Lung (tissue), 12 donors: Measurements from ENCODE around the gene TMEM176A. TPM values are rescaled to one million over a fixed set of nuclear protein-coding genes. Genes with fewer than 3 reads are reported as not detected.

Experiments used
- ATAC-seq: fragments of 200-7000 bp; cut with Tn5 transposase; one replicate; pipeline ENCODE4 v1.9.1; 2020; ENCODE audit warnings: moderate number of reproducible peaks; ENCODE audit not compliant: insufficient read depth, low FRiP score
- DNase-seq, 3 donors: peaks; one replicate each; pipeline ENCODE4 v3.0.0-alpha.2; 2013 to 2017
- H3K27ac ChIP-seq, 2 donors: one replicate each; pipeline ENCODE4 v1.5.1; 2013; ENCODE audit warnings: mild to moderate bottlenecking in 2 of 2, moderate library complexity in 2 of 2, control low read depth in 1 of 2, inconsistent platforms in 1 of 2, low read depth in 1 of 2, low read length in 1 of 2
- H3K27me3 ChIP-seq, 3 donors: one replicate each; pipeline ENCODE4 v1.5.1; 2013; ENCODE audit warnings: low read length in 2 of 3; ENCODE audit not compliant: control insufficient read depth in 3 of 3, insufficient read depth in 3 of 3
- H3K36me3 ChIP-seq, 4 donors: one replicate each; pipeline ENCODE4 v1.5.1; 2013; ENCODE audit warnings: low read length in 4 of 4, mild to moderate bottlenecking in 1 of 4, moderate library complexity in 1 of 4; ENCODE audit not compliant: control insufficient read depth in 4 of 4, insufficient read depth in 4 of 4
- H3K4me1 ChIP-seq, 5 donors: one replicate each; pipeline ENCODE4 v1.5.1; 2013; ENCODE audit warnings: low read length in 5 of 5, mild to moderate bottlenecking in 2 of 5, moderate library complexity in 1 of 5; ENCODE audit not compliant: control insufficient read depth in 5 of 5, insufficient read depth in 5 of 5
- H3K4me3 ChIP-seq: one replicate; pipeline ENCODE4 v1.5.1; 2013; ENCODE audit warnings: mild to moderate bottlenecking, control low read depth, moderate library complexity
- H3K9ac ChIP-seq, 2 donors: one replicate each; pipeline ENCODE4 v1.5.1; 2013; ENCODE audit warnings: low read length in 2 of 2, control low read depth in 1 of 2; ENCODE audit not compliant: insufficient read depth in 1 of 2
- H3K9me3 ChIP-seq, 4 donors: one replicate each; pipeline ENCODE4 v1.5.1; 2013; ENCODE audit warnings: low read length in 3 of 4, mild to moderate bottlenecking in 1 of 4, moderate library complexity in 1 of 4; ENCODE audit not compliant: control insufficient read depth in 4 of 4, insufficient read depth in 3 of 4
- CTCF ChIP-seq: IDR thresholded peaks from 2 replicates; pipeline ENCODE4 v1.5.1; 2012; ENCODE audit warnings: mild to moderate bottlenecking; ENCODE audit errors: control extremely low read depth, extremely low read depth
- WGBS, 2 donors: extraction: QIAGEN DNeasy Blood & Tissue Kit; methylation state at CpG; one replicate each; pipeline ENCODE4 v1.1.7; 2013; 5-methylcytosine and 5-hydroxymethylcytosine counted together
- polyA plus RNA-seq, 2 donors: library from polyadenylated mRNA; stranded (reverse); fragments of 200-250 nt; gene quantifications; one replicate each; pipeline ENCODE4 v1.2.1, GENCODE V29; 2013
- total RNA-seq, 2 donors: library from RNA; depleted of rRNA in 1 of 2; stranded (reverse); fragments of >200 nt in 1 of 2; gene quantifications; one replicate each; pipeline ENCODE4 v1.2.1, GENCODE V29; 2014 to 2021
- donor health status: control.
- donor health status: control.
- donor health status: Bipolar disorder and iron deficiency.
- donor health status: healthy.
- donor health status: DM: yes; HTN: yes; CAD: no.

Gene TMEM176A
- total and polyA plus RNA-seq, 4 donors: 18.3 to 33.1 (median 23.3) TPM

- H3K4me3 ChIP-seq: no peak overlapping the region
- H3K27ac ChIP-seq: no peak overlapping the region
- ATAC-seq (no peak), DNase-seq (no peak)
- WGBS, 2 donors: 91 to 95% methylated on average over 3 of the region's 3 CpGs
- no peak for TF ChIP-seq CTCF
- H3K27me3 ChIP-seq: no peaks in the 10 kb centered on the region
- peaks cover 0 to 7% (median 0%) of the 10 kb centered on the region in 4 donors for H3K9me3 ChIP-seq
- H3K9ac ChIP-seq: no peak overlapping the region
- no peaks in the 10 kb centered on the region for H3K36me3 ChIP-seq
- H3K4me1 ChIP-seq: peaks cover 0 to 13% (median 0%) of the 10 kb centered on the region in 5 donors
These were observed 41.4 kb downstream of the TMEM176A start for GRCh38 chr7:150842018-150842417.

DNA sequence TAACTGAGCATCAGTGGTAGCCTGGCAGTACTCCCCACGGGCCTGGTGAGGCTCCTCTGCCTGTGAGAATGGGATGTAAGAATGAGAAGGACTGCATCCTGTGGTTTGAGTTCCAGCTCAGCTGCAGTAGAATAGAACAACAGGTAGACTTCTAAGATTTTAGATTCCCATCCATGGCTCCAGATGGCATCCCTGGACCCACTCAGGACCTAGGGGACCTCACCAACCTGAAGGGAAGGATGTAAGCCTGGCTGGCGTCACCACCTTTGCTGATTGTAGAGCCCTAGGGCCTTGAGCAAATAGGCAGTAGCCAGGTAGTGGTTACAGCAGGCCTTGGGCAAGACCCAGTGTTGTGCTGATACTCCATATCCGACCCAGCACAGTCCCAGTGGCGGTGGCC lies 42.1 kb downstream of the TMEM176A start:
- WGBS, 2 donors: 81 to 86% methylated on average over 4 of the region's 4 CpGs
- Histone ChIP-seq H3K4me1 (peaks cover 0 to 13% (median 0%) of the 10 kb centered on the region in 5 donors), H3K27me3 (no peaks in the 10 kb centered on the region), H3K9me3 (peaks cover 0 to 7% (median 0%) of the 10 kb centered on the region in 4 donors), H3K4me3 (no peak overlapping the region), H3K36me3 (no peaks in the 10 kb centered on the region), H3K9ac (no peak overlapping the region), H3K27ac (no peak overlapping the region)
- TF ChIP-seq CTCF: no peak
- DNase-seq (no peak), ATAC-seq (no peak)

GRCh38 chr7:150845421-150845861 lies 44.9 kb downstream of the TMEM176A start:
- peak; percentile 73 to 81 (median 79) for DNase-seq
- Histone ChIP-seq H3K36me3 (no peaks in the 10 kb centered on the region), H3K27ac (no peak overlapping the region), H3K9ac (no peak overlapping the region), H3K4me1 (peaks cover 0 to 13% (median 0%) of the 10 kb centered on the region in 5 donors), H3K4me3 (no peak overlapping the region), H3K27me3 (no peaks in the 10 kb centered on the region), H3K9me3 (peaks cover 0 to 7% (median 0%) of the 10 kb centered on the region in 4 donors)
- no peak for ATAC-seq
- 27 to 29% methylated on average over 4 of the region's 4 CpGs for WGBS, 2 donors
- TF ChIP-seq CTCF: no peak
